GM21423 (cell line): ENCODE measurements around the gene POLDIP3.
"Not testable (repeated sequence)": the region's sequence is repeated elsewhere in the genome, so short reads cannot be mapped to it uniquely, and the experiment has no call there.

Source experiments
- ATAC-seq: cut with Tn5 transposase; IDR thresholded peaks from one replicate; pipeline ENCODE4 v1.9.1; 2021; ENCODE audit warnings: mild to moderate bottlenecking, moderate library complexity; ENCODE audit not compliant: unreplicated experiment

POLDIP3 gene

GRCh38 chr22:42561856-42562255, 52.8 kb downstream of the POLDIP3 start:
- ATAC-seq: no peak

GRCh38 chr22:42560781-42561180, 53.9 kb downstream of the POLDIP3 start:
- no peak for ATAC-seq

GRCh38 chr22:42560381-42560780, 54.3 kb downstream of the POLDIP3 start:
- ATAC-seq: no peak

- ATAC-seq: peak; percentile 75
Measured at GRCh38 chr22:42553475-42554361, 61.0 kb downstream of the POLDIP3 start, which contains the start of gene SERHL2. Gene SERHL2 (plus strand): TSS chr22:42553956. CDS start chr22:42554021, 65 bp downstream.

GRCh38 chr22:42552294-42552647, 62.4 kb downstream of the POLDIP3 start:
- ATAC-seq: not testable (repeated sequence)

GRCh38 chr22:42549331-42550060, 65.2 kb downstream of the POLDIP3 start:
- ATAC-seq: no peak

- no peak for ATAC-seq
Measured at GRCh38 chr22:42548597-42549330, 65.9 kb downstream of the POLDIP3 start.

GRCh38 chr22:42548126-42548525, 66.6 kb downstream of the POLDIP3 start:
- ATAC-seq: not testable (repeated sequence)

- no peak for ATAC-seq
Measured at GRCh38 chr22:42547562-42547961, 67.1 kb downstream of the POLDIP3 start.

GRCh38 chr22:42544686-42545085, 70.0 kb downstream of the POLDIP3 start:
- no peak for ATAC-seq

GRCh38 chr22:42539236-42539771, 75.4 kb downstream of the POLDIP3 start:
- ATAC-seq: peak; percentile 49

- peak; percentile 46 for ATAC-seq
Measured at GRCh38 chr22:42537199-42537831, 77.4 kb downstream of the POLDIP3 start.

- ATAC-seq: not testable (repeated sequence)
Measured at GRCh38 chr22:42536634-42537033, 78.0 kb downstream of the POLDIP3 start.

GRCh38 chr22:42536166-42536565, 78.5 kb downstream of the POLDIP3 start:
- no peak for ATAC-seq

GRCh38 chr22:42535082-42535731, 79.5 kb downstream of the POLDIP3 start:
- ATAC-seq: not testable (repeated sequence)
